Medulla oblongata (tissue), 1 donor: Measurements from ENCODE around the gene GIT2.
"Not testable (repeated sequence)": the region's sequence is repeated elsewhere in the genome, so short reads cannot be mapped to it uniquely, and the experiment has no call there.

ENCODE experiments used
- DNase-seq: peaks from one replicate; pipeline ENCODE4 v3.0.0-alpha.2; 2015; ENCODE audit errors: extremely low spot score

GIT2 gene, protein sequence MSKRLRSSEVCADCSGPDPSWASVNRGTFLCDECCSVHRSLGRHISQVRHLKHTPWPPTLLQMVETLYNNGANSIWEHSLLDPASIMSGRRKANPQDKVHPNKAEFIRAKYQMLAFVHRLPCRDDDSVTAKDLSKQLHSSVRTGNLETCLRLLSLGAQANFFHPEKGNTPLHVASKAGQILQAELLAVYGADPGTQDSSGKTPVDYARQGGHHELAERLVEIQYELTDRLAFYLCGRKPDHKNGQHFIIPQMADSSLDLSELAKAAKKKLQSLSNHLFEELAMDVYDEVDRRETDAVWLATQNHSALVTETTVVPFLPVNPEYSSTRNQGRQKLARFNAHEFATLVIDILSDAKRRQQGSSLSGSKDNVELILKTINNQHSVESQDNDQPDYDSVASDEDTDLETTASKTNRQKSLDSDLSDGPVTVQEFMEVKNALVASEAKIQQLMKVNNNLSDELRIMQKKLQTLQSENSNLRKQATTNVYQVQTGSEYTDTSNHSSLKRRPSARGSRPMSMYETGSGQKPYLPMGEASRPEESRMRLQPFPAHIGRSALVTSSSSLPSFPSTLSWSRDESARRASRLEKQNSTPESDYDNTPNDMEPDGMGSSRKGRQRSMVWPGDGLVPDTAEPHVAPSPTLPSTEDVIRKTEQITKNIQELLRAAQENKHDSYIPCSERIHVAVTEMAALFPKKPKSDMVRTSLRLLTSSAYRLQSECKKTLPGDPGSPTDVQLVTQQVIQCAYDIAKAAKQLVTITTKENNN

DNA sequence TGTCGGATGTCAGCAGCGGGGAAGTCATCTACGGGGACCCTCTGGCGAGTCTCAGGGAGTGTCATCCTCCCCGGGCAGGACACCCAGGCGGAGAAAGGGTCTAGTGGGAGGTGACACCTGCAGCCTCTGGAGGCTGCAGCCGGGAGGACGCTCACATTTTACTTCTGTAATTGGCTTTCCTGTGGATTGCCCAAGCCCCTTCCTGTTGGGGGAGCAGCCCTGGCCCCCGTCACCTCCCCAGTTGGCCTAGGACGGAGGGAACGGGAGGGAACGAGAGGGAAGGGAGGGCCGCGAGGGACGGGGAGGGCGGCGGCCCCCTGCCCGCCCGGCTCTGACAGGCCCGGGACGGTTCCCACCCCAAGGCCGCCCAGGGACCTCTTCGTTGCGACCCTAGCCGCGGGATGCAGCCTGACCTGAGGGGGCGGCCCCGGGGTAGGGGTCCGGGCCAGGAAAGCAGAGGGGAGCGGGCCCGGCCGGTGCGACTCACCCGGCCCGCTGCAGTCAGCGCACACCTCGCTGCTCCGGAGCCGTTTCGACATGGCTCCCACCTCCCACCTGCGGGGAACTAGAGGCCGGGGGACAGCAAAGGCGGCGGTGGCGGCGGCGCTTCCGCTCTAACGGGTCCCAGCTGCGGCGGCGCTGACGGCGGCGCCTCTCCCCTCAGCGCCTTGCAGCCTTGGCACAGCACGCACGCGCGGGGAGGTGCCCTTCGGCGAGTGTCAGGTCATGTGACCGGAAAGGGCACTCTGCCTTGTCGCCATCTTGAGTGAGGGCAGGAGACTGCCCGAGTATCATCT is at the start of gene GIT2:
Gene GIT2, minus strand, starts transcription at position 683 of the 797 bp plus-strand sequence. Its CDS starts 144 bp downstream, at position 539.
- peak; percentile 98 for DNase-seq

DNA sequence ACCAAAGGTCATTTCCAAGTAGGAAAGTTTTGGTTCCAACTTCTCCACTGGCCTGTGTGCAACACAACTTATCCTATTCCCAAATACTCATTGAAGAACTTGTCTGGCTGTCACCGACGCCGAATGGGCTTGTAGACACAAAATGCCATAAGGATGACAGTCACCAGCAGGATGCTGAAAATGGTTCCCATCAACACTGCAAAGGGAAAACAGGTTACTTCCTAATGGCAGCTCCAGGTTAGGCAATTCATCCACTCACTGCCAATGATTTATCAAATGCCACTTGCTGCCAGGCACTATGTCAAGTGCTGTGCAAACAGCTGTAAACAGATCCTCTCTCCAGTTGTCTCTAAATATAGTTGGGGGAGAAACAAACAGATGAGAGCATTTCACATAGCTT is 46.1 kb upstream of the GIT2 start:
- DNase-seq = no peak

DNA sequence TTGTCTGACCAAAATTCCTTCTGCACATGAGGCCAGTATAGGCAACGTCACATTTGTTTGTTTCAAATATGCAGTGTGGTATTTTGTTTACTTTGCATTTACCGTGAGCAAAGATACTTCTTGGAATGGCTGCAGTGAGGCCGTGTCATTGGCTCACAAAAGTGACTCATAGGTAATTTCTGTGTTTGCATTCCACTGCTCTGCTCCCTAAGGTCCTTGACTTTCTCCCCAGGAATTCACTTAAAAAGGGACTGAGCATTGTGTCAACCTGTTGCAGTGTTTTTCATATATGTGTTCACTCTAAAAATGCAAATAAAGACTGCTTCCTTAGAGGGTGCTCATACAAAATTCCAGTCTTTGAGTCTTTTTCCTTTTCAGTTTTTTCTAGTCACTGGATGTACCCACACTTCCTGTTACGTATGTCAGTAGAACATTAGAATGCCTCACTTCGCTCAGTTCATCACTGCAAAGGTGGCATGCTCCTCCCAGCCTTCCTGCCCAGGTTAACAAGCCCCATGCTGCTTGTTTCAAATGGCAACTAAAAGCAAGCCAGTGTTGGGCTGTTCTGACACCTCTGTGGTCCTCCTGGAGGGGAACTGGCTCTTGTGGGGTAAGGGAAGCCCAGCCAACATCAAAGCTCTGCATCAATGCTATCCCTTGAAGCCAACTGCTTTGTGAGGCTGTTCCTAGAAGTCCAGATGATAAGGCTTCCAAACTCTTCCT is 43.1 kb upstream of the GIT2 start:
- no peak for DNase-seq

DNA sequence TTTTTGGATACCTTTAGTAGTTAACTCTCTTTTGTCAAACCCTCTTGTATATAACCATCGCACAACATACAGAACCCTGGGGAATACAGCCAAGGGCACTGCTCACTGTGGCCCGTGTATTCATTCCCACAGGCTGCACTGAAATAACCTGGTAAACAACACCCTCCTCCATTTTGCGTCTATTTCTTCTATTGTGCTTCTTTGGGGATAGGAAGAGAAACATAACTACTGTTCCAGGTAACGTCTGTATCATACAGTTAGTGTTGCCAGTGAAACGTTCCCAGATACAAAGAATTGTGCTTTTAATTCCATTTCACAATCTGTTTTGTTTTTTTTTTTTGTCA is 42.5 kb upstream of the GIT2 start:
- no peak for DNase-seq

DNA sequence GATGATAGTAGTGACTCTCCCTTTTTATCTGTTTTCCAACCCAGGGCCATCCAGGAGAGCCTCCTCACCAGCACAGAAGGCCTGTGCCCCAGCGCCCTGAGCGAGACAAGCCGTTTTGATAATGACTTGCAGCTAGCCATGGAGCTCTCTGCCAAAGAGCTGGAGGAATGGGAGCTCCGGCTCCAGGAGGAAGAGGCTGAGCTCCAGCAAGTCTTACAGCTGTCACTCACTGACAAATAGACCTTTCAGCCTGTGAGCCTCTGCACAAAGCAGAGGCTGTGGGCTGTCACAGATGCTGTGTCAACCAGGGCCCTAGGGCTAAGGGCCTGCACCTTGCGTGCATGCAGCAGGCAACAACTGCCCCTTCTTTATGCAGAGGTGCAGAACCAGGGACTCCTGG is 41.1 kb upstream of the GIT2 start:
- DNase-seq = peak; percentile 76

DNA sequence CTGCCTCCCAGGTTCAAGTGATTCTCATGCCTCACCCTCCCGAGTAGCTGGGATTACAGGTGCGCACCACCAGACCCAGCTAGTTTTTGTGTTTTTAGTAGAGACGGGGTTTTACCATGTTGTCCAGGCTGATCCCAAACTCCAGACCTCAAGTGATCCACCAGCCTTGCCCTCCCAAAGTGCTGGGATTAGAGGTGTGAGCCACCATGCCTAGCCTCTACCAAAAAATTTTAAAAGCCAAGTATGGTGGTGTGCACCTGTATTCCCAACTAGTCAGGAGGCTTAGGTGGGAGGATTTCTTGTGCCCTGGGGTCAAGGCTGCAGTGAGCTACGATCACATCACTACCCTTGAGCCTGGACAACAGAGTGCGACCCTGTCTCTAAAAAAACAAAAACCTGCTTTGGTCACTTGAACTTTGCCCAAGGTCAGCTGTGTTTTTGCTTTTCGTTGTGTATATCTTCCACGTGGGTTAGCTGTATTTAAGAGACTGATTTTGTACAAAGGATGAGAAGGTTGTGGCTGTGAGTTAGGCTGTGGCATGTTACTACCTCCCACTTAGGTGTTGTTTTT is 39.5 kb upstream of the GIT2 start:
- no peak for DNase-seq

DNA sequence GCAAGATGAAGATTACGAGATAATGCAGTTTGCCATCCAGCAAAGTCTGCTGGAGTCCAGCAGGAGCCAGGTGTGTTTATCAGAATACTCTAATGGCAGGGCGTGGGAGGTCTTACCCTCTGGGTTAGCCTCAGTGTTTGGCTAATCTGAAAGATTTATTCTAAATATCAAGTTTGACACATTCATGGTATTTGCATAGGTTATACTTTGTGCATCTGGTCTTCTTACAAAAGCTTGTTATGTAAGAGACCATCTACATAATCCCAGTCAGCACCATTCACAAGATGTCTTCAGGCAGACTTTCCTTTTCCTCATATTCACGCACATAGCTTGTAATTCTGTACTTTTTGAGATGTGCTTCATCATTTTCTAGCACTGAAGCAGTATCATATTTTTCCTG is 37.7 kb upstream of the GIT2 start:
- no peak for DNase-seq

DNA sequence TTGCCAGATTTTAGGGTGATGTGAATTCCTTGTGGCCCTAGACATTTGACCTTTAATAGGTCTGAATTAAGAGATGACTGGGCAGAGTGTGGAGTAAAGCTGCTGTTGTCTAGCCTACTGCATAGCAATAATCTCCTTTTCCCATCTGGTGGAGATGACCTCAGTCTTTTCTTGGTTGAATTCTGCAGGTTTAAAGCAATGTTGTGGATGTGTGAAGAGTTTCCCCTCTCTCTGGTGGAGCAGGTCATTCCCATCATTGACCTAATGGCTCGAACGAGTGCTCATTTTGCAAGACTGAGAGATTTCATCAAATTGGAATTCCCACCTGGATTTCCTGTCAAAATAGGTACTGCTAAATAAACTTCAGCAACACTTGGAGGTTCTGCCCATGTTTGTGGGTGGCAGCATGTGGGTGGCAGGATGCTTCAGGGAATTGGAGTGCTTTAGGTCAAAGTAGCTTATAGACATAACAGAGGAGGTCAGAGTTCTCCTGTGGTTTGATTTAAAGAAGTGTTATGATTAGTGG is 33.2 kb upstream of the GIT2 start:
- no peak for DNase-seq

DNA sequence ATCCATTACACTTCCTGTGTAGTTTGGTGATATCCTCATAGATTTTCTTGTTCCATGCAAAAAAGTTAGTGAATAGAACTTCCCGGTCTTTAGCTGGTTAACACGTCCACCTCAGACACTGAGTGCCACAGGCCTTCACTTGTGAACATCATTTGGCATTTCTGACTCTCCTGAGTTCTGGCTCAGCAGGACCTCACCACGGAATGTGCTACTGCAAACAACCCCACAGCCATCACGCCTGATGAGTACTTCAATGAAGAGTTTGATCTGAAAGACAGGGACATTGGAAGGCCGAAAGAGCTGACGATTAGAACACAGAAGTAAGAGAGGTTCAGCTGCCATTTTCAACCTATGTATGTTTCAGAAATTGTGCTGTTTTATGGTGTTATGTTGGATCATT is 32.2 kb upstream of the GIT2 start:
- DNase-seq = no peak

DNA sequence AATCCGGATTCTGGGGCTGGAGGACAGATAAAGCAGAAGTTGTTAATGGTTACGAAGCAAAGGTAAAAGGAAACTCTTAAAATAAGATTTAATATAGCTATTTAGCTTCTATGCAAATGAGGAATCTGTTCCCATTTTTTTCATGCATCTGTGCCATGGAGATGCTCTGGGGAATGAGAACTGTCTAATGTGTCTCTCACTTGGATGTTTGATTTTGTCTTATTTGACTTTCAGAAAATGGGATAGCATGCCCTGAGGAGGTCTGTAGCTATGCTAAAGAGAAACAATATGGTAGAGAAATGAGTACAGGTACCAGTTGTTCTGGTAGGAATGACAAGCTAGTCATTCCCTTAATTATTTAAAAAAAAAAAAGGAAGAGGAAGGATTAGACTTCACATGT is 27.9 kb upstream of the GIT2 start:
- DNase-seq = no peak

DNA sequence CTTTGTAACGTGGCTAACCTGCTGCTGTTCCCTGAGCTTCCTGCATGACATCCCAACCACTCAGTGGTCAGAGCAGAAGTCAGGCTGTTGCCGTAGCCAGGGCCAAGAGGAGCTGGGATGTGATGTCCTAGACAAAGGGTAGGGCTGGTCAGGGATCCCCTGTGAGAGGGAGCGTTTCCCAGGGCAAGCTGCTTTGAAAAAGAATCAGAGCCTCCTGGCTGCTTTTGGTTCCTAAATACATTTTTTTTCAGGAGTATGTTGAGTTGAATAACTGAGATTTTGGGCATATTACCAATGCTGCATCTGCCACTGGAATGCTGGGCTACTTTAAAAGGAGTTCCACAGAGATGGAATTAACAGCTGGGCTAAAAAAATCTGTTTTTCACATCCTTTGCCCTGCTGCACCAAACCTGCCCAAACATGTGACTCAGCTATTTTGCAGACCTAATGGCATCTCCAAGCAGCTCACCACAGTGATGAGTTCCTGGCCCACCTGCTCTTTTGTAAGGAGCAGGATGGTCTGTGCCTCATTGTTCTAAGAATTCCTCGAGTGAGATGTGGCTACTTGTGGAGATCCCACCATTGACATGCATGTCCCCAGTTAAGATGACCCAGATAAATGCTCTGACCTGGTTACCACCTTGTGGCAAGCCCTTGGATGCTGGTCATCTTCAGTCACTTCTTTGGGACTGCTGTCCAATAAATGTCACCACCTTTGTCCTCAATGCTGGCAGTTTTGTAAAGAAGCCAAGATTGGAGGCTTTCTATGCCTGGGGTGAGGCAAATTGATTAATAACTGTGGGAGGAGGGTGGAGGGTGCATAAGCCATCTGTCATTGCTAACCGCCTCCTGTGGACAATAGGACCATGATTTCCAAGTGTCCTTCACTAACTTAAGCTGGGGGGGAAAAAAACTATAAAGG is 27.2 kb upstream of the GIT2 start:
- DNase-seq = no peak

DNA sequence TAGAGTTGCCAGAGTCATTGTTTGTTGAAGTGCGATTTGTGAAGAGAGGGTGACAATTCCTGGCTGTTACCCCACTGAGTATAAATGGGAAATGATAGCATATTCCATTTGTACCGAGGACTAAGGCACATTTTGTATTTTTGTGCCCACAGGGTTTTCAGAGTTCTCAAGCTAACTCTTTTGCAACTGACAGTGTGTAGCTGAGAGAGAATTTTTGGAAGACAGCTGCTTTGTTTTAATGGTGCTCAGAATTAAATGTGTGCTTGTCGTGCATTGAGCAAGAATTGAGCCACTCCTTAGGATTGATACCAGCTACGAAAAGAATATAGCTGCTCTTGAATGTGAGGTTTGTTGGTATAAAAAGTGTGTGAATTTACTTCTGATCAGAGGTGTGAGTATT is 24.8 kb upstream of the GIT2 start:
- DNase-seq = no peak

DNA sequence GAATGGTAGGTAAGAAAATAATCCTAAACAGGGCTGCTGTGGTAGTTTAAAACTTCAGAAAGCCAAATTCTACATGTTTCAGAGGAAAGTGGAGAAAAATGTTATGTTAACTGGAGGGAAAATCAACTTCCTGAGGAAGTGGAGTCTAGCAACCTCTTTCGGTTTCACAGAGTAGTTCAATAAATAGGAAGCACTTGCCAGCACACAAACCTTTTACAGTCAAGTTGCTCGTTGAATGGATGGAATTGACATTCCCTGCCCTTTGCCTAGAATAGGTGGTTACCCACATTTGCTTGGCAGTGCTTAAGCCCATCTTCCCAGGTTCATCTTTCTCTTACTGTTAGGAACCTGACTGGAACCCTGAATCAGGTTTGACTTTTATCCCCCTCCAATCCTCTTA is 19.0 kb upstream of the GIT2 start:
- DNase-seq = no peak

DNA sequence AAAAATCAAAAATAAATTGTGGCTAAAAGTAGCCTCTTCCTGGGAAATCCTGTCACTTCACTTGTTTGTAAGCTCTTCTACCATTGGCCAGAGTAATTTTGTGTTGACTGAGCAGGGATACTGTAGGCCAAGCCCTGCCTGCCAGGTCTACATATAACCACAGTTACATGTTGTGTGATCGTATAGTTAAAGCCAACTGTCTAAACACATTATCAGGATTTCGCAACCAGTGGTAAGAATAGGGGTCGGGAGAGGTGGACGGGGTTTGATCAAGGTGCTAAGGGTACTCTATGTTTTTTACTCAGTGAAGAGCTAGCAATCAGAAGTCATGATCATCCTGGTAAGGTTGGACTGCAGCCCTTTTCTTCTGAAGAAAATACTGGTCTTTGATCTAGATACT is 16.5 kb upstream of the GIT2 start:
- no peak for DNase-seq

DNA sequence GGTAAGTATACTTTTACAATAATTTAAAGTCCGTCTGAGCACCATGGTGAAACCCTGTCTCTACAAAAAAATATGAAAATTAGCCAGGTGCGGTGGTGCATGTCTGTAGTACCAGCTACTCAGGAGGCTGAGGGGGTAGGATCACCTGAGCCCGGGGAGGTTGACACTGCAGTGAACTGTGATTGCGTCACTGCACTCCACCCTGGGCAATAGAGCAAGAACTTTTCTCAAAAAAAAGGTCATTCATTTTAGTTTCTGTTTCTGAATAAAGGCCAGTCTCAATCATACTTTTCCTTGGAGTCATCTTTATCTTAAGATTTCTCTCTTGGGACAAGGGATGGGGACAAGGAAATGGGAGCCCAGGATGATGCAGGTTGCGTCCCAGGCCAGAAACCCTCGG is 16.0 kb upstream of the GIT2 start:
- no peak for DNase-seq

DNA sequence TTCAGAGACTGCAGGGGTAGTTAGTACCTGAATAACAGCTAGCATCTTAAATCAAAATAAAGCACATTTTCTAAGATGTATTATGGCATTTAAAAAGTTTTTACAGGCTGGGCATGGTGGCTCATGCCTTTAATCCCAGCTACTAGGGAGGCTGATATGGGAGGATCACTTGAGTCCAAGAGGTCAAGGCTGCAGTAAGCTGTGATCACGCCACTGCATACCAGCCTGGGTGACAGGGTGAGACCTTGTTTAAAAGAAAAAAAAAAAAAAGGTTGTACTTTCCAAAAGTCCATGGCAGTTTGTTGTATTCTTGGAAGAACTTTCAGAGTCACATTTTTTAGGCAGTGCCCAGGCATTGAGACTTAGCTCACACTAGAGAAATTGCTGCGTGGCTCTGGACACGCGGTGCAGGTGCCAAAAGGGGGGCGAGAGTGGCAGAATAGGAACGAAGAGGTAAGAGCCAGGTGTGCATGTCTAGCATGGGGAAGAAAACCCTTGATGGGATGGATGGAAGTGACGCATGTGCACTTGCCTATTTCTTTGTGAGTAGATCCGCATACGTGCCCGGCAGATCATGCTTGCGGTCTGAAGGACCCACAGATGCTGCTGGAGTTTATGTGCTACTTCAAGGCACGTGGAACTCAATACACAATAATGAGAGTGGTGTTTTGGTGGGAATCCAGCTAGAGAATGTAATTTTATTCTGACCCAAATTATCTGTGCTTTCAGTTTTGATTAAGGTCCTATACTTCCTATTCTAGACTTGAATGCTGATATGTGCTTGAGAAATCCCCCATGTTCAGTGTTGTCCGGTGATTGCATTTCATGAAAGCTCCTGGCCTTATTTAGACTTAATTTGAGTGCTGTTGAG is 14.9 kb upstream of the GIT2 start:
- DNase-seq = no peak

DNA sequence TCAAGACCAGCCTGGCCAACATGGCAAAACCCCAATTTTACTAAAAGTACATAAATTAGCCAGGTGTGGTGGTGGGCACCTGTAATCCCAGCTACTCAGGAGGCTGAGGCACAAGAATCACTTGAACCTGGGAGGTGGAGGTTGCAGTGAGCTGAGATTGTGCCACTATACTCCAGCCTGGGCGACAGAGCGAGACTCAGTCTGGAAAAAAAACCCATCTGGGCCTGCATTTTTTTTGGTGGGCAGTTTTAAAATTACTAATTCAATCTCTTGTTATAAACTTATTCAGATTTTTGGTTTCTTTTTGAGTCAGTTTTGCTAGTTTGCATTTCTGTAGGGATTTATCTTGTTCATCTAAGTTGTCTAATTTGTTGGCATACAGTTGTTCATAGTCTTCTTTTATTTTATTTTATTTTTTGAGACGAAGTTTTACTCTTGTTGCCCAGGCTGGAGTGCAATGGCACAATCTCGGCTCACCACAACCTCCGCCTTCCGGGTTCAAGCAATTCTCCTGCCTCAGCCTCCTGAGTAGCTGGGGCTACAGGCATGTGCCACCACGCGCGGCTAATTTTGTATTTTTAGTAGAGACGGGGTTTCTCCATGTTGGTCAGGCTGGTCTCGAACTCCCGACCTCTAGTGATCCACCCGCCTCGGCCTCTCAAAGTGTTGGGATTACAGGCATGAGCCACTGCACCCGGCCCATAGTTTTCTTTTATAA is 12.7 kb upstream of the GIT2 start:
- not testable (repeated sequence) for DNase-seq

DNA sequence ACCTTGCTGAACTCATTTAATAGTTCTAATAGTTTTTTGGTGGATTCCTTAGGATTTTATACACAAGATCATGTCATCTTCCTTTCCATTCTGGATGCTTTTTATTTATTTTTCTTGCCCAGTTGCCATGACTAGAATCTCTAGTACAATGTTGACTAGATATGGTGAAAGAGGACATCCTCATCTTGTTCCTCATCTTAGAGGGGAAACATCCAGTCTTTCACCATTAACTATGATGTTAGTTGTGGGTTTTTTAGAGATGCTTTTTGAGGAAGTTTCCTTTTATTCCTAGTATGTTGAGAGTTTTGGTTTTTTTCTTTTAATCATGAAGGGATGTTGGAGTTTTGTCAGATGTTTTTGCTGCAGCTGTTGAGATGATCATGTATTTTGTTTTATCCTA is 11.7 kb upstream of the GIT2 start:
- no peak for DNase-seq

DNA sequence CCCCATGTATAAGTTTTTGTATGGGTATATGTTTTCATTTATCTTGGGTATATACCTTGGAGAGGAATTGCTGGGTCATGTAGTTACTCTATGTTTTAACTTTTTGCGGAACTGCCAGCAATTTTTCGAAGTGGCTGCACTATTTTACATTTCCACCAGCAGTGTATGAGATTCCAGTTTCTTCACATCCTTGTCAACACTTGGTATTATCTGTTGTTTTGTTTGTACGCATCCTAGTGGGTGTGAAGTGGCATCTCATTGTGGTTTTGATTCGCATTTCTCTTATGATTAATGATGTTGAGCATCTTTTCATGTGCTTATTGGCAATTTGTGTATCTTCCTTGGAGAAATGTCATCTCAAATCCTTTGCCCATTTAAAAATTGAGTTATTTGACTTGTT is 9.9 kb upstream of the GIT2 start:
- no peak for DNase-seq
